T47D (cell line): ENCODE measurements around the gene MOXD1.
"Not testable (repeated sequence)": the region's sequence is repeated elsewhere in the genome, so short reads cannot be mapped to it uniquely, and the experiment has no call there.

Source experiments
- DNase-seq, 2 experiments: peaks; one replicate each; pipeline versions ENCODE4 v3.0.0 to v3.0.0-alpha.2; 2011 to 2012; ENCODE audit warnings: low read depth in 1 of 2, low spot score in 1 of 2
- JUND ChIP-seq: IDR thresholded peaks from 2 replicates; pipeline ENCODE4 v1.6.1; 2012; ENCODE audit warnings: low read depth
- in situ Hi-C: cut with HindIII; loops from 2 replicates; pipeline ENCODE4 v1.10.0; 2016; ENCODE audit warnings: low sequenced_read_pairs, low pct_unique_long_range_greater_than_20kb

Gene MOXD1

DNA sequence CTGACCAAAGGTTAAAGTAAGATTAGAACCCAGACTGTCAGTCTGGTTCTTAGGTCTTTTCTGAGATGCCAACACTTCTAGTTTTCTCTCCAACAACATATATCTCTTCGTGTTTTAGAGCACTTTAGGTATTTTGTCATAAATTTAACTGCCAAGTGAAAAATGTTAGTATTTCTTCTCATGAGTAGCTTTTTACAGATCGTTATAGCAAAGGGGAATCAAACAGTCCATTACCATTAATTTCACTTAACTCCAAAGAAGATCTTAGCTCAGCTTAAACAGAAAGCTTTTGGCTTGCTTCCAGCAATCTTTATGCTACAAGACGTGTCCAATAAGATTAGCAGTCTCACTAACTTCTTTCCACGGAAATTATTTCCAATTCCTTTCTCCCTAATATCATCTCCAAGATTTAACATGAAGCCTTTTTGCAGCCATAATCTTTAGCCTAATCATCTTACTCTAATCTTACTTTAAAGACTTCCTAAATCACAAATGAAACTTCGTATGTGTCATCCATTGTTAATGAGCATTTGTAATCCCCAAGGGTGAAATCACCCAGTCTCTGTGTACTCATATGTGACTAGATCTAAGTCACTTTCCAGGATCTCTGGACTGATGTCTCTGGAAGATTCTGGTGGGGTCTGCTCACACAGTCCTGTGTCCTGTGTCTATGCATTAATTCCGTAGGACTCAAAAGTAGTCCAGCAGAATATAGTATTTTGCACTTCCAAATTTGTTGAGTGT lies 38.7 kb downstream of the MOXD1 start:
- no peak for DNase-seq
- in situ Hi-C loops, result no loop called here
- no peak for TF ChIP-seq JUND

DNA sequence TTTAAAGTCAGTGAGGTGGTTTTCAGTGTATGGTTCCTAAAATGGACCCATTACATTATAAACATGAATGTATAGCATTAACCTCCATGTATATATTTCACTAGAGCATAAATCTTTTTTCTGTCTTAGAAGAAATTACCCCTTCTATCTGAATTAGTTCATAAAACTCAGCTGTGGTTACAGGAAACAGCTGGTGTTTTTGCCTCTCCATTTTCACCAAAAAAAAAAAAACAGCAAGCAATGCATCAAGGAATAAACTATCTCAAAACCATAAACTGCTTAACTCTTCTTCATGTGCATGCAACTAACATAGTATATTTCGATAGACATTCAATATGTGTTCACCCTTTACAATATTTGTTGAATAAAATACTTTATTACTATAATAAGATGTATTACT lies 40.2 kb downstream of the MOXD1 start:
- no peak for TF ChIP-seq JUND
- no peak for DNase-seq
- in situ Hi-C loops, result no loop called here

DNA sequence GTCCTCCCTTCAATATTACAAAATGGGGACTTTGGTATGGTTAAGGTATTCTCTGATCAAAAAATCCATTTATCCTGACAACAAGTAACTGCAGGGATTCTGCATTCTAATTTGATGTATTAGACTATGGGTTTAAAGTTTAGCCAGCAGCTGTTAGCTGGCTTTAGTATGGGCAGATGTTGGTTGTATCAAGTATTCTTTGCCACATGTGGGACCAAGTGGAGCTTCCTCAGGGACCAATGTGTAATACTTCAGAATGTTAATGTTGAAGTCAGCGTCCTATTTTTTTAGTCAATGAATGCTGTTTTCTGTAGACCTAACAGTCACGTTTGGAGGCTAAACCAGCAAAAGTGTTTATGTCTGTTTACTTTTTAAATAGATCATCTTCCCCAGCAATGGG lies 41.4 kb downstream of the MOXD1 start:
- no peak for DNase-seq

DNA sequence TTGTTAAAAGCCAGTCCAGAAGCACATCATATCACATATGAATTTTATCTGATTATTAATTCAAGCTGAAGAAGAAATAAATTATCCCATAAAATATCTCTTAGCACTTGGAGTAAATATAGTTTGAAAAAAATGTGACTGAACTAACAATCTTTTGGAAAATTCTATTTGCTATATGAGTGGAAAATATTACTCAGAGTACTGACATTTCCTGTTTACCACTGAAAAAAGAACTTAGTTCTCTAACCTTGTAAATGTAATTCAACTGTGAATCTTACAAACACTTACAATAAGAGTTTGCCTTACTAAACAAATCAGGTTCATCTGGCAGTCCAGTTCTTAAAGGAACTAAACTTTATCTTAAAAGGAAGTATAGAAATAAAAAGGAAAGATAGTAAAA lies 44.2 kb downstream of the MOXD1 start:
- TF ChIP-seq JUND, result no peak
- in situ Hi-C loops, result no loop called here
- DNase-seq, result no peak

More for the DNA sequence above, 41.4 kb downstream of the MOXD1 start:
- TF ChIP-seq JUND, result no peak
- in situ Hi-C loops, result no loop called here

DNA sequence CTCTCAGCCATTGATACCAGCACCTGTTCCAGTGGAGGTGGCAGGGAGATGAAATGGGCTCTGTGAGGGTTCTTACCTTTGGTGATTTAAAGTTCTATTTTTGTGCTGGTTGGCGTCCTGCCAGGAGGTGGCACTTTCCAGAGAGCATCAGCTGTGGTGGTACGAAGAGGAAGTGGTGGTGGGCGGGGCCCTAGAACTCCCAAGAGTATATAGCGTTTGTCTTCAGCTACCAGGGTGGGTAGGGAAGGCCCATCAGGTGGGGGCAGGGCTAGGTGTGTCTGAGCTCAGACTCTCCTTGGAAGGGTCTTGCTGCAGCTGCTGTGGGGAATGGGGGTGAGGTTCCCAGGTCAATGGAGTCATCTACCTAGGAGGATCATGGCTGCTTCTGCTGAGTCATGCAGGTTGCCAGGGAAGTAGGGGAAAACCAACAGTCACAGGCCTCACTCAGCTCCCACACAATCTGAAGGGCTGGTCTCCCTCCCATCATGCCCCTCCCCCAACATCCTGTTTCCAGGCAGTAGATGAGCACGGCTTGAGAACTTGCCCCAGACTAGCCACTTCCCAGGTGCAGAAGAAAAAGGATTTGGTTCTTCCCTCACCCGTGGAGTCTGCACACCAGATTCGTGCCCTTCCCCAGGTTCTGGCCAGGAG lies 46.6 kb downstream of the MOXD1 start:
- TF ChIP-seq JUND, result no peak
- in situ Hi-C loops, result no loop called here
- no peak for DNase-seq

DNA sequence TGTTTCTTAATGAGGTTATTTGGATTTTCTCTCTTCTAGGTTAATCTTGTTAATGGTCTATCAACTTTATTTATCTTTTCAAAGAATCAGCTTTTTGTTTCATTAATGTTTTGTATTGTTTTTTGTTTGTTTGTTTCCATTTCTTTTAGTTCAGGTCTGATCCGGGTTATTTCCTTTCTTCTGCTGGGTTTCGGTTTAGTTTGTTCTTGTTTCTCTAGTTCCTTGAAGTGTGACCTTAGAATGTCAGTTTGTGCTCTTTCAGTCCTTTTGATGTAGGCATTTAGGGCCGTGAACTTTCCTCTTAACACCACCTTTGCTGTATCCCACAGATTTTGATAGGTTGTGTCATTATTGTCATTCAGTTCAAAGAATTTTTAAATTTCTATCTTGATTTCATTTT lies 49.3 kb downstream of the MOXD1 start:
- in situ Hi-C loops, DNase-seq: not testable (repeated sequence)

DNA sequence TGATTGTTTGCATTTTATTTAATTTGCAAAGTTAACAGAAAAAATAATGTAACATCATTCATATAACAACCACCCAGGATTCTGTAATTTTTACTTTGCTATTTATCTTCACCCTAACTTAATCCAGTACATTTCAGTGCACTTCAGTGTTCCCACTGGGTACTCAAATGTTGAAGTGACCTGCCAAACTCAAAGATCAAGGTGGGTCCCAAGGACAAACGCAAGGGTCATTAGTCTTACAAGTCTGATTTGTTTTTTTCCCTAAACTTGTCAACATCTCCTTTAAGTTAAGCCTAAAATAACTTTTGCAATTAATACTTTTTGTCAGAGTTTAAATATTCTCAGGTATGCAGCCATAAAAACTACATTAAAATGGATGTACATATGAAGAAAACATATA lies 53.0 kb downstream of the MOXD1 start:
- in situ Hi-C loops, result no loop called here
- no peak for TF ChIP-seq JUND
- no peak for DNase-seq

DNA sequence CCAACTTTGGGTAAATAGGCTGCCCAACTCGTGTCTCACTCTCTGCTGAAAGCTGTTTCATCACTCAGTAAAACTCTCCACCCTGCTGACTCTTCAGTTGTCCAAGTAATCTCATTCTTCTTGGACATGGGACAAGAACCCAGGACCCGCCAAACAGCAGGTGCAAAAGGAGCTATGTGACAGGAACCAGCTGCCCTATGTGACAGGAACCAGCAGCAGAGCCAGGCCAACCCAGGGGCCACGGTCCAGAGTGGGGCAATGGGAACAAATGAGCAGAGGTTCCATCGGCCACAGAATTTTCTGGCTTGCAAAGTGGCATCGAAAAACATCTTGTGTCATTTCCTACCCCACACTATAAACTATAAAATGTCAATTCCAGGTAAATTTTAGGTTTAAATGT lies 56.5 kb downstream of the MOXD1 start:
- in situ Hi-C loops, result no loop called here
- no peak for DNase-seq
- no peak for TF ChIP-seq JUND

DNA sequence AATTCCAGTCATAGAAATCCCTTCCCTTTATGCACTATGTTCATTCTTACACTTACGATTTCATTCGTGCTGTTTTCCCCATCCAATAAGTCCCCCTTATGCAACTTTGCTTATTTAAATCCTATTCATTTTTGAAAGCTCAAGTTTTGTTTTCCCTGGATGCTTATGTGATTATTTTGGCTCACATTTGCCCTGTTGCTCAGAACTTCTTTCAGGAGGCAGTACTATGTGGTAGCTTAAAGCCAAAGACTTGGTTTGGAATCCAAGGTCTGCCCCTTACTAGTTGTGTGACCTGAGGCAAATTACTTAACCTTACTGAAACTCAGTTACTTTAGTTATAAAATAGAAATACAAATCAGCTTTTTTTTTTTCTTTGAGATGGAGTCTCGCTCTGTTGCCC lies 59.6 kb downstream of the MOXD1 start:
- no peak for TF ChIP-seq JUND
- DNase-seq, result no peak
- in situ Hi-C loops, result no loop called here

DNA sequence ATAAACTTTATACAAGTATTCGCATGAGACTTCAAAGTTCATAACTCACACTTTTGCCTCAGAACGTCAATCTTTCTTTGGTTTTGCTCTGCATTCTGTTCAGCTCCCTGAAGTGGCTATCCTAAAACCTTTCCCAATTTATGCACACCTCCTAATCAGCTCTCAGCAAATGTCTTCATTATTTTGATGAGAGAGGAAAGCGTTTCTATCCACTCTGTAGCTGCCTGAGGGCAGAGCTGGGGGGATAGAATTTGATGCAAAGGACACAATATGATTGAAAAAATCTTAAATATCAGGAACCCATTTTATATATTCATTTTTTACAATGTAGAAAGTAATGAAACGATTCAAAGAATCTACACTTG lies 66.8 kb downstream of the MOXD1 start:
- DNase-seq, result no peak
- TF ChIP-seq JUND, result no peak
- in situ Hi-C loops, result no loop called here

DNA sequence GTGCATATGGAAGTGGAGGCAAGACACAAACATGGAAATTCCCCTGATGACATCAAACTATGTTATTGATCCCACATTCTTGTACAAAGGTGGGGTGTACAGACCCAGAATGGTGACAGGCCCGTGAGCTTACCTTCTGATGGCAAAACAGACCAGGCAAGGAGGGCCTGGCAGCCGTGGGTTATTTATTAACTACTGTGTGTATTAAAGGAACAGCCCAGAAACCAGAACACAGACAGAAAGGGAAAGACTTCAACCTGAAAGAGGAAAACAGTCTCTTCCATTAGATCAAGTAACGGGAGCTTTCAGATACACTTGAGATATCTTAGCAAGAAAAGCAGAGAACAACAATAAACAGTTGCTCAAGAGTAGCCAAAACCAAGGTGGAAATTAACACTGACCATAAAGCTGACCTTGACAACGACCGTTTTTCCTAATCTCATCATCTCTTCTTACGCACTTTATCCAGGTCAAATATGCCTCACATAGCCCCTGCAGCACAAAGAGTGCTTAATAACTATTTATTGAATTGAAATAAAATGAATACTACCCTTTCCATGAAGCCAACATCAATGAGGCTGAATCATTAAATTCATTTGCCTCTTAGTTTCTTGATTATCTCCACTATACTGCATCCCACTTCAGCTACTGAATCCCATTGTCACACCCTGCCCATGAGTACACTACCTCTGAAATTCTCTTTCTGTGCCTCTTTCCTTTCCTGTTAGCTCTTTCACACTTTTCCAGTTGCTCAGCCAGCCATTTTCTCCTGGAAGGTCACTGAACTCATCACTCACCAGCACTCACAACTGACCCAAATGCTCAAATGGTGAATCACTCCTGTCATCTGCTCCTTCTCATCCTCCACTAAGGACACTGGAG lies 67.4 kb downstream of the MOXD1 start:
- in situ Hi-C loops, result no loop called here
- peak in 1 of 2 experiments; percentile 20 for DNase-seq
- TF ChIP-seq JUND, result no peak

DNA sequence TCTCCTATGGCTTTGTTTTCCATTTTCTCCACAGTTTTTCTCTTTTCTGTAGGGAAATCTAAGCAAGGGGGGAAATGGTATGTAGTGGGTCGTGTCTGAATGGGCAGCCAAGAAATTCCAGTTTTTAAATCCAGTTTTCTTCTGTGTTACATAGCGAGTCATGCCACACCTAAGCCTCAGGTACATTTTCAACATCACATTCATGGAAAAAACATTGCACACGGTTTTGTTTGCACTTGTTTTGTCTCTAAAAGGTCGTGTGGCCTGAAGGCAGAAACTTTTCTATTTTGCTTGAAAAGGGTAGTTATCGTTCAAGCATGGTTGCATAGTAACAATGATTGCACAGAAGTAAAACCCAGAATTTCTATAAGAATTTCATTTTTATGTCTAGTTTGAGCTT lies 70.5 kb downstream of the MOXD1 start:
- TF ChIP-seq JUND, result no peak
- DNase-seq, result no peak
- in situ Hi-C loops, result no loop called here

DNA sequence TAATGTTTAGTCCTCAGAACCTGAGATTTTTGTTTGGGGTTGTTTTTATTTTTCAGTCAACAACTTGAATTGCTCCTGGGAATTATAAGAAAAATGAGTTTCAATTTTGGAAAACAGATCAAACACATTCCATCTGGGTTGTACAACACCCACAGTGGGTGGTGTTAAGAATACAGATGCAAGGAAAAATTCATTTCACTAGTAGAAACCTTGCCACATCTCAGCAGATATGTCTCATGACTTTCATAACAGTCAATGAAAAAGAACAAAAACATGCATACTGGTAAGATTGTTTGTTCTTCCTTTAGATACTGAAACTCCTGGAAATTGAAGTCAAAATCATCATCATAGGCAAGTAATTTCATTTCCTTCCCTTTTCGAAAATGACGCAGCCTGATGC lies 78.9 kb downstream of the MOXD1 start:
- DNase-seq, result no peak
- TF ChIP-seq JUND, result no peak

More for the DNA sequence above, 78.9 kb downstream of the MOXD1 start:
- in situ Hi-C loops, result no loop called here
